HG03196 (cell line): ENCODE measurements around the gene CDX2.
"Not testable (repeated sequence)": the region's sequence is repeated elsewhere in the genome, so short reads cannot be mapped to it uniquely, and the experiment has no call there.

Experiments
- ATAC-seq: cut with Tn5 transposase; IDR thresholded peaks from one replicate; pipeline ENCODE4 v1.9.1; 2021; ENCODE audit not compliant: unreplicated experiment

CDX2 gene

DNA sequence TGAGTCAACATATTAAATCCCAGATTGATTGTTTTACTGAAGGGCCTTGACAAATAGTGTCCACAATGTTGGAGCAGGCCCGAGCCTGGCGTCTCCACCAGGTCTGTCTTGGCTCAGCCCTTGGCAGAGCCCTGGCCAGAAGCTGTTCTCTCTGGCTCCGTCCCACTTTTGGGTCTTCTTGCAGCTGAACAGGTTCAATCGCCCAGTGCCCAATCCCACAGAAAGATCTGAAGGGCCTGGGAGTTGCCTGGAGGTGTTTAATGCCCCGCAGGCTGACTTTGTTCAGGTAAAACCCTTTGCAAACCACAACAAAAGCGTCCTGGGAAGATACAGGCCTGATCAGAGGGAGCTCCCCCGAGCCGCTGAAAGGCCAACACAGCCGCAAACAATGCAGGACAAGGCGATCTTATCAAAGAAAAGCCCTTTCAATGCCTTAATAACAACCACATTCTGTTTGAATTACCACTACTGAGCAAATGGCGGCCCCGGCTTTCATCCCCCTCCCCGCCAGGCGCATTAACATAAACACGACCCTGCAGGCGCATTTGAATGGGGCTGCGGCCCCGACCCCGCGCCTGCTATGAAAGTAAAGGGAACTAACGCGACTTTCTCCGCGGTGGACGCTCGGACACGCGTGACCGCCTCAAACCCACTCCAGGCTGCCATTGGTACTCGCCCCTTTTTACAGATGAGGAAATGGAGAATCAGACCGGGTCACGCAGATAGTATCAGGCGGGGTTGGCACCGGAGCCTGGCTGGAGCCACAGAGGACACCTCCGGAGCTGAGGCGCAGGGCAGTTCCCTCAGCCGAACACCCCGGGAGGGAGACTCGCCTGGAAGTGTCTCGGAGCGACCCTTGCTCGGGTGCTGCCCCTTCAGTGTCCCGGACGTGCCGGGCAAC lies 3.1 kb downstream of the CDX2 start:
- ATAC-seq = no peak

DNA sequence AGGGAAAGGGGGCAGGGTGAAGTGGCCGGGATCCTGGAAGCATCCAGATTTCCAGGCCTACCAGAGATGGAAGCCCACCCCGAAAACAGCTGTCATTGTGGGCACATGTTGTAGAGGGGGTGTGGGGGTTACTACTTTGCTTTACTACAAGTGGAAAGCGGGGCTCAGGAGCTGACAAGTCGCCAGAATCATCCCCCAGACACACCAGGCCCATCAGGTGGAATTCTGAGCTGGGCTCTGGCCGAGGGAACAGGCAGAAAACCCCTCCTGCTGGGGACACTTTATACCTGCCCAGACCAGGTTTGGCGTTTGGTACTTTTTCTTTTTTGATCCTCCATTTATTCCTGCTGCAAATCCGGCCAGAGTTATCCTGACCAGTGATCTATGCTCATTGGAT lies 3.8 kb downstream of the CDX2 start:
- ATAC-seq = no peak

DNA sequence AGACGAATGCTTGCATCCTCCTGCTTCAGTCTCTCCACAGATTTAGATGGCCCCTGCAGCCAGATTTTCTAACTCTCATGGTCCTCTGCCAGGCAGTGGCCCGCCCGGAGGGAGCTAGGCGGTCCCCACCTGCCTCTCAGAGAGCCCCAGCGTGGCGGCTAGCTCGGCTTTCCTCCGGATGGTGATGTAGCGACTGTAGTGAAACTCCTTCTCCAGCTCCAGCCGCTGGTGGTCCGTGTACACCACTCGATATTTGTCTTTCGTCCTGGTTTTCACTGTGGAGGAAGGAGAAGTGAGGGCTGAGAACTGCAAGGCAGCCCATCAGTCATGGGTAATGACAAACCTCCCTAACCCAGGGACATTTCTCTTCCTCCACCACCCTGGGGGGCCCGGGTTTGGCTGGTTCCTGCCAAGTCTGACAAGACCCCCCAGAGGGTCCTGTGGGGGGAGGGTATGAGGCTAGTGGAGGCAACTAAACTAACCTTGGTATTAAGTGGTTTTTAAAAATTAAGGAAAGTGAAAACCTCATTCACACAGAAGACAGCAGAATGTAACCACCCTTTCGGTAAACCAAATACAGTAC lies 4.3 kb downstream of the CDX2 start:
- no peak for ATAC-seq

DNA sequence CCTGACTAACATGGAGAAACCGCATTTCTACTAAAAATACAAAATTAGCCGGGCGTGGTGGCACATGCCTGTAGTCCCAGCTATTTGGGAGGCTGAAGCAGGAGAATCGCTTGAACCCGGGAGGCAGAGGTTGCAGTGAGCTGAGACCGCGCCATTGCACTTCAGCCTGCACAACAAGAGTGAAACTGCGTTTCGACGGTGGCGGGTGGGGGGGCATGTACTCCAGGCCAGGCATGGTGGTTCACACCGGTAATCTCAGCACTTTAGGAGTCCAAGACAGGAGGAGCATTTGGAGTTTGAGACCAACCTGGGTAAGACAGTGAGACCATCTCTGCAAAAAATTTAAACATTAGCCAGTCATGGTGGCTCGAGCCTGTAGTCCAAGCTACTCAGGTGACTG lies 4.9 kb downstream of the CDX2 start:
- ATAC-seq = not testable (repeated sequence)

DNA sequence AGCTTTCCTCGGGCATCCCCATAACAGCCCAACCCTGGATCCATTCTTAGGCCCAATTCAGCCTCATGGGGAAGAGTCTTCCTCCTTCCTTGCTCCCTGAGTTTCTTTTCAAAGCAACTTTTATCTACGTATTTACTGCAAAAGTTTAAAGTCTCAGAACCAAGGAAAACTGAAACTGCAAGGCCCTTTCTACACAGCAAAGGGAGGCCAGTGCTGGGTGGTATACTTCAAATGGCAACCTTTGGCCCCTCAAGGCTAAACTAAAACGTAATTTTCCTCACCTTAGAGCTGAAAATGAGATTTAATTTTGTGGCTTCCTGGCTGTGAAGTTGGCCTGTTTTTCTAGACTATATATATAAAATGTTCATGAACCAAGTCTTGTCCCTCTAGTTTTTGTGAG lies 5.6 kb downstream of the CDX2 start:
- no peak for ATAC-seq

DNA sequence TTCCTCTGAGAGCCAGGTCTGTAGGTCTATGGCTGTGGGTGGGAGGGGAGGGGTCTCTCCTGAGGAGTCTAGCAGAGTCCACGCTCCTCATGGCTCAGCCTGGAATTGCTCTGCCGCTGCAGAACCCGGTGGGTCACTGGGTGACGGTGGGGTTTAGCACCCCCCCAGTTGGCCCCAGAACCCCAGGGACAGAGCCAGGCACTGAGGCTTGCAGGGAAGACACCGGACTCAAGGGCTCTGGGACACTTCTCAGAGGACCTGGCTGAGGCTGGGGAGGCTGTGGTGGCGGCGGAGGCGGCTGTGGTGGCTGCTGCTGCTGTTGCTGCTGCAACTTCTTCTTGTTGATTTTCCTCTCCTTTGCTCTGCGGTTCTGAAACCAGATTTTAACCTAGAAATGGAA lies 6.1 kb downstream of the CDX2 start:
- no peak for ATAC-seq

DNA sequence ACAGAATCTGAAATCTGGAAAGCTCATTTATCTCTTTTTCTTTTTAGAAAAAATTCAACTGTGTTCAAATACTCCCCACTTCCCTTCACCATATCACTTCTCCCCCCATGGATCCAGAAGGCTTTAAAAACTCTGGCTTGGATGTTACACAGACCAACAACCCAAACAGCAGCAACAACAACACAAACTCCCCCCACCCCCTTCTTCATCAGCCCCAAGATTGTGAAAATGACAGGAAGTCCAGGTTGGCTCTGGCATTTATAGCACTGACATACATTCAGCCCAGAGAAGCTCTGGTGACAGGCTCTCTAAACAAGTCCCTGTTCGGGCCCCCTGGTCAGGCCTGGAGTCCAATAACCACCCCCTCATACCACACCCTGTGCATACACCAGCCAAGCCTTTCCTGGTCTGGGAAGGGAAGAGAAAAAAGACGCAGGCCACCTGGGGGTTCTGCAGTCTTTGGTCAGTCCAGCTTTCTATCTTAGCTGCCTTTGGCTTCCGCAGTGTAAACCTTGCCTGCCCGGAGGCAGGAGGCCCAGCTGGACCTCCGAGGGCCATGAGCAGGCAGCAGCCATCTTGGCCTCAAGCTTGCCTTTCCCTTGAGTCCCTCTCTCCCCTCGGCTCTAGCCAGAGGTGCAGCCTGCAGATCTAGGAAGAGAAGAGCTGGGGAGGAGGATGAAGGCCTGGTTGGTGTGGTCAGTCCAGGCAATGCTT lies 6.8 kb downstream of the CDX2 start:
- ATAC-seq = no peak

DNA sequence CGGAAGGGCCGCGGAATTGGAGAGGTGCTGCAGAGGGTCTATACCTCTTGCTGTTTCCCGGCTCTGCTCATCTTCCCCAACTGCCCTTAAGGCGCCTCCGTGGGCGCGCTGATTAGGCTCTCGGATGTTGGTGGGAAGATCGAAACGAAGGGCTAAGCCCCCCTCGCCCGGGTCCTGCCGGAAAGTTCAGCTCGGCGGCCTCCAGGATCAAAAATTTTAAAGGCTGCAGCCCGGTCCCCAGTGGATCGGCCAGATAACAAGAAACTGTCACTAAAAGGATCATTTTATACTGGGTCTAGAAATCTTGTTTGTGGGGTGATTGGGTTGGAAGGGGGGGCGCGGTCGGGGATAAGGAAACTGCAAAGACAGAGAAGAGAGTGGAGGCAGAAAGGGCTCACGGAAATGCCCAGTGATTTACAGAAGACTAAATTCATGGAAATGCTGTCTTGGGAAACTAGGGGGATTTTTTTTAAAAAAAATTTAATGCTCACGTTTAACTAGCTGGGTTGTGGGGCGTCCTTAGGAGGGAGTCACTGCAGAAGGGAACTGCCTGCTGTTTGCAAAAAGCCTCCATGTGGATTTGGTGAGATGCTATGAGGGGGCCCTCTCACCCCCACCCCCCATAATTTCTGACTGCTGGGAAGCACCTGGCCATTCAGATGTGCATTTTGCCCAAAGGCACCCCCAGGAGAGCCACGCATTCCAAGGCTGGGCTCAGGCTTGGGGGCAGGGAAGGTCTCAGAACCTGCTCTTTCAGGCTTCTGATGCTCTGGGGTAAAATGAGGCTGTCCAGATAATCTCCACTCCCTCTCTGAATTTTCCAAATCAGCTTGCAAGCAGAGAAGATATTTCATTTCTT lies 7.7 kb downstream of the CDX2 start:
- ATAC-seq = no peak

DNA sequence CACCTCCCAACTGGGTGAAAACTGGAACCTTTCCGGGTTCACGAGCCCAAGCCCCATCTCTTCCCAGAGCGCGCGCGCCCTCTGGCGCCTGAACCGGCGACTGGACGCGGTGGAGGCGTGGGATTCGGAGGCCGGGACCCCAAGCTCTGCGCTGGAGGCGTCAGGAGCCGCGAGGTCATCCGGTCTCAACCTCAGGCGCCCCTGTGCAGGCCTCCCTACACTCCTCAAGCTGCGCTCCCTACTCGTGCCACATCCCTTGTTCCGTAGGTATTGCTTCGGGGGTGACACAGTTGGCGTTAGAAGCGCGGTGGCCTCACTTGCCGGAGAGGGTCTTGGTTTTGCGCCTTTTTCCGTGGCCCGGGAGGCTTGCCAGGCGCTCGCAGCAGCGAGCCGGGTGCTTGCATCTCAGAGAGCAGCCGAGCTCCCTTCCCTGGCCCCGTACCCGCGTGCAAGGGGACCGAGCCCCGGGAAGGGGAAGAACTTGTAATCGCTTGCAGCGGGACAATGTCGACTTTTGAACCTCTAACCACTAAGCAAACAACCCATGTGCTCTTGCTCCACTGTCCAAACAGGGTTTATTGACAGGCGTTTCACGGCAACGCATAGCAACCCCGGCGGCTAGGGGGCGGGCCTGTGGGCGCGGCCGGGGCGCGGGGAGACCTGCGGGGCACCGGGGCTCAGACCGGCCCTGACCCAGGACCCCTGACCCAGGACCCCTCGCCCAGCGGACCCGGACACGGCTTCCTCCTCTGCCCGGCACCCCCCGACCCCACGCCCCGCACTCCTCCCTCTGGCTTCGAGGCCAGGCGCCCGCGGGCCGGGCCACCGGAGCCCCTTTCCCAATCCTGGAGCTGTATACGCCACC lies 8.5 kb downstream of the CDX2 start:
- no peak for ATAC-seq

DNA sequence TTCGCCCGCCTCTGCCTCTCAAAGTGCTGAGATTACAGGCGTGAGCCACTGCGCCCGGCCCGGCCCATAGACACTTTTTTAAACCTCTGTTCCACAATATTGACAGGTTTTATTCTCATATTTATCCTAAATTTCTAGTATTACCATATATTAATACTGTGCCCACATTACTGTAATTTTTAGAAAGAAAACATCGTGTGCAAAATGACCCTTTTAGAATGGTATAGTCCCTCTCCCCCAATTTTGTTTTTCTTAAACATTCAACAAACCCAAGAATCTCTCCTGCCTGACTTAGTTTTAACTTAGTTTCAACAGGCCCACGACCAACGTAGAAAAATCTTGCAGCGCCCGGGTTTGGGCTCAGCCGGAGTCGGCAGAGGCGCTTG lies 9.1 kb downstream of the CDX2 start:
- no peak for ATAC-seq

DNA sequence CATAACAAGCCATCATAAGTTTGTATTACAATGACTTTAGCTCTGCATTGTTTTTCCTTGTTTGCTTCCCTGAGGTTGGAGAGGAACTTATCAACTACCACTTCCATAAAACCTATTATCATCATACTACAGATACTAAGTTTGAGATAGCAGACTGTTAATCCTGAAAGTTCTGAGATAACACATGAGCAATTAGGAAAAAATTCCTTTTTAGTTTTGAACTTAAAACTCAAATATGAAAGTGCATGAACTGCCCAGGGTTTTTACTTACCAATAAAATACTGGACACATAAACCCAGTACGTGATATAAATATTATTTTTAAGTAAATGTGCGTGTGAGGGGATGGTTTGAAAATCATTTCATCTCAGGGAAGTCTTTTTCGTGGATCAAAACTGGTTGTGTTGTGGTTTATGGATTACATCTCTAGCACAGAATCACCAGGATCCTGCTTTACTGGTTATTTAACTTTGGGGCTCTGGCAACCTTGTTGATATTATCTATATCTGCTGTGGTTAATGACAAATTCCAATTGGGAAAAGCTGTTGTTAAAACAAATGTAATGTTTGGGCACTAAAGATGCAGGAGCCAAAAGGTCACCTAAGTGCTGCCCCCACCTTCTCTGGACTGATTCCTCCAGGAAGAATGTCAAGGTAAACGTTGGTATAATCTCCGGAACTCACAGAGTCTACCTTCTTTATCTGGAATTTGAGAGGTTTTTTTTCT lies 12.4 kb downstream of the CDX2 start:
- no peak for ATAC-seq

DNA sequence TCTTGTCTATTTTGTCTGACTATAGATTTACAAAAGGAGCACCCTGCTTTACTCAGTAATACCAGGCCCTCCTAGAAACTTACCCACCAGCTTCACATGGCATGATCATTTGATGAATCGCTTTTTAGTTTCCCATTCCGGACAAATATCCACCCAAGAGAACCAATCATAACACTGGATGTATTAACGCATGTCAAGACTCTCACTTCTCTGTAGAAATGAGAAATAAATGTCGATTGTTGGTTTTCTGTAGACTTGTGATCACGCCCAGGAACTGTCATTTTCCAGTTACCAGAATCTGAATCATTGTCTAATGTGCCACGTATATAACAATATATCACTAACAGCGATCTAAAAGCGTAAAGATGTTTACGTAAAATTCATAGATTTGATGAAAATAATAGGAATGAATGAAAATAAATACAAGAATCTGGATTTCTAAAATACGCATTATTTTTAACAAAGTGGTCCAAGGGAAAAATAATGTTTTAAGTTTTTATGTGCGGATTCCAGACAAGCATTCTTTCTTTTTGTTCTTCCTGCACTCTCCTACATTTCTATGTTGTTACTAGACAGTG lies 14.0 kb downstream of the CDX2 start:
- ATAC-seq = no peak

DNA sequence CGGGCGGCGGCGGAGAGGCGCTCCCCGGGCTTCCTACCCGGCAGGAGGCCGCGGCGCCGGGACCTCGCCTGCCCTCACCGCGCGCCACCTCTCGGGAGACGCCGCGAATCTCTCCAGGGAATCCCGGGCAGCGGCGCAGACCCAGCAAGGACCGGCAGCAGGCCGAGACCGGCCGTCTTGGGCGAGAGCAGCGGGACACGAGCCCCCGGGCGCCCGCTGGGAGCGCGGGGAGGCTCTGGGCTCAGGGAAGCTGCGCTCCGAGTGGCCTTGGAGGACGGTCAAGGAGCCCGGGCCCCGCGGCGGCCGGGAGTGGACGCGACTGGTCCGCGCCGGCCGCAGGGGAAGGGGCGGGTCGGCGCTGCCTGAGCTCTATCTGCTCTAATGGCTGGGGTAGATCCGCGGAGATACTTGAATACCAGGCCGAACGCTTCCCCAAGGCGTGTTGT lies 14.7 kb downstream of the CDX2 start:
- peak; percentile 24 for ATAC-seq

DNA sequence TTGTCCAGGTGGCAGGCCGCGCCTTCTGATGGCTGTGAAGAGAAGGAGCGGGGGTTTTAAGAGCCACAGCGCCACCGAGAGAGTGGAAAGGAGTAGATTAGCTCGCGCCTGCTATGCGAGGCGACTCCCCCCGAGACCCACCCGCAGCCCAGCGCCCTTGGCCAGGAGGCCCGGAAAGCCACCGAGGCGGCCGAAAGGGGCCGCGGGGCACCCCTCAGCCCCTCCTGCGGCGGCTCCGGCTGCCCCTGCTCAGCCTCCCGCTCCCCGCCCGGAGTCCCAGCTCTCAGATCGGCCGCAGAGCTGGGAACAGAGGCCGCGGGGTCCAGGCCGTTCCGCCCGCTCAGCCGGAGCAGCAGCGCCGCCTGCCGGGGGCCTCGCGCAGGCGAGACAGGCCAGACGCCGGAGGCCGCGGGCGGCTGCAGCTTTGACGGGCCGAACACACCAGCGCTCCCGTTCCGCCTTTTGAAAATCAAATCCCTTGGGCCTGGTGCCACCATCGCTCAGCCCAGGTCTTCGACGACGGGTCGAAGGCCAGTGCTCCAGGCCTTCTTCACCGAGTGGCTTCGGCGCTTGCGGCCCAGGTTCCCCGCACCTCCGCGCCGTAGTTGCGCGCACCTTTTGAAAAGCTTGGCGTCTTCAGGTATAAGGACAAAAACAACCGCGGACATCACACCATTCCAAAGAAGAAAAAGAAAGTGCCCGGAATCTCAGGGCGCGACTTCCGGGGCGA lies 15.3 kb downstream of the CDX2 start:
- peak; percentile 83 for ATAC-seq

DNA sequence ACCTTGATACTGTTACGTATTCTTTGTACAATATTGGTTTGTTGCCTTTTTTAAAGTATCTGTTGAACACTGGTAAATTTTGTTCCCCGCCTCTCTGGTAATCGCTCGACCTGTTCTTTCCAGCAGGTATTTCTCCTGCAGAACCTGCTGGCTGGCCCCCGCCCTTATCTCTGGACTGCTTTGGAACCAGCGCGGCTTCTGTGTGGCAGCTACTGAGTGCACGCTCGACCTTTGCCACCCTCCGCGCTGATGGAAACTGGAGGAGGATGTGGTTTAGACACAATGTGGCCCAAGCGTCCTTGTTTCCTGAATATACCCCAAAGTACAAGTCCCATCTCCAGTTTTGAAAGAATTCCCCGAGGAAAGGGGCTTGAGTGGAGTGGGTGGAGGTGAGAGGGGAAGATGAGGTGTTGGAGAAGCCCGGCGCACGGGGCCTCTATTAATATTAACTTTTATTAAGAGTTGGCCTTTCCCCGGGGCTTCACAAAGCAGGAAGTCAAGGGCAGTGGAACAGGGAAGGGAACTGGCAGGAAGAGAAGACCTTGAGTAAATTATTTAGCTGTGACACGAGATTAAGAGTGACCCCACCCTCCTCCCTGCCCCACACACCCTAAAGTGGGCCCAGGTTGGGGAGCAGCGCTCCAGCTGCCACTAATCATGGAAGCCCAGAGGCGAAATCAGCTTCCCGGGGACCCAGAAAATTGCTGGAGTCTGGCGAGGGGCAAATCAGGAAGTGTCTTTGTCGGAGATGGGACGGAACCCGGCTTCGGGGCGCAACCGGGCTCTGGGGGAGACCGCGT lies 16.0 kb downstream of the CDX2 start:
- no peak for ATAC-seq

DNA sequence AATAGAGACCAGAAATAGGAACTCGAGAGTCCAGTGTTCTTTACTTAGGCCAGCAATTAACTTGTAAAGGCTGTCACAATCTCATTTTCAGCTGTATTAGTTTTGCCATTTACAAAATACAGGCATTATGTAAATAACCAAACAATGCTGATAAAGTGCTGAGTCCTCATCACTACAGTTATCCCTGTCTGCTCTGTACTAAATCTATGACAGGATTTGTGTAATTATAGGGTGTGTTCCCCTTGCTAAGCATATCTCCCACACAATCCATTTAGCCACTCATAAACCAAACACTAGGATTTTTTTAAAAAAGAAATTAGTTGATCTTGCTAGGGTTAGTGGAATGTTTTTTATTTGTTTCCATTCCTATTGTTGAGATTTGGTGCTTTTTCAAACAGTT lies 26.1 kb downstream of the CDX2 start:
- ATAC-seq = no peak

DNA sequence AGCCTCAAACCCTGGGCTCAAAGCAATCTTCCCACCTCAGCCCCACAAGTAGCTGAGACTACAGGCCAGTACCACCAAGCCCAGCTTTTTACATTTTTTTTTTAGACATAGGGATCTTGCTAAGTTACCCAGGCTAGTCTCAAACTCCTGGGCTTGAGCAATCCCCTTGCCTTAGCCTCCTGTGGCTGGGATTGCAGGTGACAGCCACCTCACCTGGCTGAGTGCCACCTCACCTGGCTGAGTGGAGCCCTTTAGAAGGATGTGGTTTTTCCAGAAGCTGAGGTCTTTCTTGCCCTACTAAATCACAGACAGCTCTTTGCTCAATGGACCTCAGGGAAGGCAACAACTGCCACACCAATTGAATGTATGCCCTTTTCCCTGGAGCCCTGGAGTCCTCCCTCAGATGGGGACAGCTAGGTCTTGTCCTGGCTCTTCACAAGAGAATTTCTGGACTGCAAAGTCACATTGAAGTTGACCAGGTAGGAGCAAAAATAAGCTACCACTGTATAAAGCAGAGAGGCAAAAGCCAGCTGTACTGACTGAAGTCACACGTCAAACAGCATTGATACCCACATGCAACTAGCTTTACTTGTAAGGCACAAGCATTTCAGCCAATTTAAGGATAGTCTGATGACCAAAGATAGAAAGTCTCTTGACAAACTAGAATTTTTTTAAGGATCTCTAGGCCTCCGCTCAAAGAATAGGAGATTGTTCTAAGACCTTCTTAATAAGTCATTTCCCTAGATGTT lies 35.4 kb downstream of the CDX2 start:
- ATAC-seq = no peak
